BJ (cell line): ENCODE data around the gene ABO. TPM values are rescaled to one million over a fixed set of nuclear protein-coding genes. Genes with fewer than 3 reads are reported as not detected.

Experiments used
- CTCF ChIA-PET: fragments of 350-600 bp; formaldehyde crosslinking; extraction: SDS; loops from one replicate; lab custom pipeline; 2021; ENCODE audit warnings: antibody characterized with exemption, inconsistent platforms; lab: Yijun Ruan, JAX
- POLR2A ChIA-PET: fragments of 300-600 bp; sonication (Branson Sonifier 250); formaldehyde crosslinking; extraction: SDS; loops from one replicate; lab custom pipeline; 2021; ENCODE audit warnings: antibody characterized with exemption; lab: Charles Lee
- DNase-seq: peaks from one replicate; pipeline ENCODE4 v3.0.0-alpha.2; 2011; ENCODE audit warnings: low read depth
- H3K27me3 ChIP-seq: 2 replicates; pipeline ENCODE4 v1.6.0; 2011; ENCODE audit warnings: low read length; ENCODE audit not compliant: control insufficient read depth, insufficient read depth
- H3K36me3 ChIP-seq: 2 replicates; pipeline ENCODE4 v1.5.1; 2011; ENCODE audit warnings: low read length; ENCODE audit not compliant: control insufficient read depth, insufficient read depth
- H3K4me3 ChIP-seq: 2 replicates; pipeline ENCODE4 v1.5.1; 2011; ENCODE audit warnings: low read depth, mild to moderate bottlenecking, control low read depth, low read length
- polyA plus RNA-seq: library from polyadenylated mRNA; depleted of rRNA; stranded (reverse); fragments of >200 nt; gene quantifications from 2 replicates; pipeline ENCODE4 v1.2.3, GENCODE V29; 2011
- TF ChIP-seq, protein P1 (sequence below): IDR thresholded peaks from 2 replicates; pipeline ENCODE4 v1.5.1; 2011; ENCODE audit warnings: low read depth, mild to moderate bottlenecking, control low read depth, inconsistent platforms, low read length, moderate library complexity; ENCODE audit not compliant: insufficient read depth

Gene ABO
- polyA plus RNA-seq, 1 experiment, result not detected

DNA sequence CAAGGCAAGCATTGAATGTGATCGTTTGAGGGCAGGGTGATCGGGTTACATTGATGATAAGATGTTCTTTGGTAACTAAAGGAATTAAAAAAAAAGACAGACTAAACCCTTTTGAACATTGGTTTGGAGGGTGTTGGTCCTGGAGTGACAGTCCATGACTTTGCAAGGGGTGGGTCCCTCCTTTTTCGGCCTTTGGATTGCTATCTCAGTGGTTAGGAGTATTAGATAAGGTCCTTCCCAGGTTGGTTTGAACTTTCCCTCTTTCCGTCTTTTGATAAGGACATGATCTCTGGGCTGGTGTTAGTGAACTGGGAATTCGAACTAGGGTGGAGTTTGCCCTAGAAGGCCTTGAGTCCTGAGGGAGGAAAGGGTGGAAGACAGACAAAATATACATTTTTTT is 5.4 kb upstream of the ABO start:
- CTCF ChIA-PET, result interaction anchor here (1.0 kb wide), 1 partner anchor 42 kb away, joined by 3 read pairs; no protein-coding TSS in a partner anchor
- DNase-seq, result no peak
- Histone ChIP-seq H3K27me3 (peaks cover 11% of the 10 kb centered on the region), H3K36me3 (no peaks in the 10 kb centered on the region), H3K4me3 (no peak overlapping the region)
- POLR2A ChIA-PET, result no interaction called here
- TF ChIP-seq, protein P1, sequence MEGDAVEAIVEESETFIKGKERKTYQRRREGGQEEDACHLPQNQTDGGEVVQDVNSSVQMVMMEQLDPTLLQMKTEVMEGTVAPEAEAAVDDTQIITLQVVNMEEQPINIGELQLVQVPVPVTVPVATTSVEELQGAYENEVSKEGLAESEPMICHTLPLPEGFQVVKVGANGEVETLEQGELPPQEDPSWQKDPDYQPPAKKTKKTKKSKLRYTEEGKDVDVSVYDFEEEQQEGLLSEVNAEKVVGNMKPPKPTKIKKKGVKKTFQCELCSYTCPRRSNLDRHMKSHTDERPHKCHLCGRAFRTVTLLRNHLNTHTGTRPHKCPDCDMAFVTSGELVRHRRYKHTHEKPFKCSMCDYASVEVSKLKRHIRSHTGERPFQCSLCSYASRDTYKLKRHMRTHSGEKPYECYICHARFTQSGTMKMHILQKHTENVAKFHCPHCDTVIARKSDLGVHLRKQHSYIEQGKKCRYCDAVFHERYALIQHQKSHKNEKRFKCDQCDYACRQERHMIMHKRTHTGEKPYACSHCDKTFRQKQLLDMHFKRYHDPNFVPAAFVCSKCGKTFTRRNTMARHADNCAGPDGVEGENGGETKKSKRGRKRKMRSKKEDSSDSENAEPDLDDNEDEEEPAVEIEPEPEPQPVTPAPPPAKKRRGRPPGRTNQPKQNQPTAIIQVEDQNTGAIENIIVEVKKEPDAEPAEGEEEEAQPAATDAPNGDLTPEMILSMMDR, result no peak

DNA sequence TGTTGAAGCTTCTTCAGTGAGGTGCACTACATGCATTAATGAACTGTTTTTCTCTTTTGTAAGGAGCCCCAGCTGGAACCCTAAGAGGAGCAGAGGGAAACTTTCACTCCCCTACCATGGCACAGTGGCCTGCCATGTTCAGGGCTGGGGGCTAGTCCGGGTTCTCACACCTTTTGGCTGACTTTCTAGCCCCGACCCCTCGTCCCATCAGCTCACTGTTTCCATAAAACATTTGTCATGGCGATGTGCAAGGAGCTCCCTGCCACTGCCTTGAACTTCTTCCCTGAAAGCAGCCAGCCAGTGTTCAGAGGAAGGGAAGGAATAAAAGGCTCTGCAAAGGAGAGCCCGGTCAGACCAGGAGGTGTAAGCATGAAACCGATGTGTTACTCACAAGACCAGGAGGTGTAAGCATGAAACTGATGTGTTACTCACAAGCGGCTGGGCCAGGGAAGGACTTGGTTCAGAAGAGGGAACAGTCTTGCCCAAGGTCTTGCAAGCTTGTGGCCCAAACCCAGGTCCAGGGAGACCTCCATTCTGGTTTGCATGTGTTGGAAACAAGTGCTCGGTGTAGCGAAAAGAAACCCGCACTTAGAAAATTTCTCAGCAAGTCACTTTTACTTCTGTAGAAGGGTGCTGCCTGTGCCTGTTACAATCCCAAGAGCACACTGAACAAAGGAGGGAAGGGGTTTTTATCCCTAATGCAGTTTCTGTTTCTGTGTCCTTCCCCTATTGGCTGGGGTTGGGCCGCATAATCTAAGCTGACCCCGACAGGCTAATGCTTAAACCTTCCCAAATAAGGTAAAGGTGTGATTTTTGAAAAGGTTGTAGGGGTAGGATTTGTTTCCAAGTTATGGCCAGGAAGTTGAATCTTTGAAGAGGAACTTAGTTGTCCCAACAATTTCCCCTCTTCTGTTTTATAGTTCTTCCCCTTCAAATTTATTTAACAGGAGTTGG is 3.4 kb upstream of the ABO start:
- DNase-seq, result no peak
- Histone ChIP-seq H3K27me3 (peaks cover 15% of the 10 kb centered on the region), H3K4me3 (no peak overlapping the region), H3K36me3 (no peaks in the 10 kb centered on the region)
- POLR2A ChIA-PET, result no interaction called here
- CTCF ChIA-PET, result interaction anchor here (1.1 to 1.4 kb wide), 2 partner anchors 17 to 96 kb away, joined by 3 read pairs; no protein-coding TSS in a partner anchor
- TF ChIP-seq, protein P1, result no peak

DNA sequence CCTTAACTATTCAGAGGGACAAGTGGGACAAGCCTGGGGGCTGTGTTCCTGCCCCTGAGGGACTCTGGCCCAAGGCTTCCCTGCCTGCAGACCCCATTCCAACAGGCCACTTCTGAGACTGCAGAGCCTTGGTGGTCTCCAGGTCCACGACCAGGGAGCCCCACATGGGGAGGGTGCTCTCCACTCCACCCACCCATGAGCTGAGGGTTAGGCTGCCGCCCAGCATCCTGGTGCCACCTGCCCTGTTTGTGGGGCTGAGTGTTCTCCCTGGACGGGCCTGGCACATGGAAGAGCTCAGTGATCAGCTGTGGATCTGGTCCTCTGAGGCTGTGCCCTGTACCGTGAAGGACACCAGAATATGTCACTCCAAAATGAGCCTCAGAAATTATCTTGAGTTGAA is 2.5 kb upstream of the ABO start:
- no peak for DNase-seq
- Histone ChIP-seq H3K4me3 (no peak overlapping the region), H3K36me3 (no peaks in the 10 kb centered on the region), H3K27me3 (peaks cover 21% of the 10 kb centered on the region)
- ChIA-PET POLR2A (no interaction called here), CTCF (no interaction called here)
- TF ChIP-seq, protein P1, result no peak

DNA sequence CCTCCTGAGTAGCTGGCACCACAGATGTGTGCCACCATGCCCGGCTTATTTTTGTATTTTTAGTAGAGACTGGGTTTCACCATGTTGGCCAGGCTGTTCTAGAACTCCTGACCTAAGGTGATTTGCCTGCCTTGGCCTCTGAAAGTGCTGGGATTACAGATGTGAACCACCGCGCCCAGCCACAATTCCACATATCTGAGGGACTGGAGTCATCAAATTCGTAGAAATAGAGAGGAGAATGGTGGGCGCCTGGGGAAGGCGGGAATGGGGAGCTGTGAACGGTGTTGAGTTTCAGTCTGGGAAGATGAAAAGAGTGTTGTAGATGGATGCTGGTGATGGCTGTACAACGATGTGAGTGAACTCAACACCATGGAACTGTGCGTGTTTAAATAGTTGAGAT is 1.9 kb upstream of the ABO start:
- H3K27me3 ChIP-seq, result peaks cover 23% of the 10 kb centered on the region
- TF ChIP-seq, protein P1, result no peak
- no peaks in the 10 kb centered on the region for H3K36me3 ChIP-seq
- CTCF ChIA-PET, result no interaction called here
- no peak overlapping the region for H3K4me3 ChIP-seq
- POLR2A ChIA-PET, result no interaction called here
- DNase-seq, result no peak

DNA sequence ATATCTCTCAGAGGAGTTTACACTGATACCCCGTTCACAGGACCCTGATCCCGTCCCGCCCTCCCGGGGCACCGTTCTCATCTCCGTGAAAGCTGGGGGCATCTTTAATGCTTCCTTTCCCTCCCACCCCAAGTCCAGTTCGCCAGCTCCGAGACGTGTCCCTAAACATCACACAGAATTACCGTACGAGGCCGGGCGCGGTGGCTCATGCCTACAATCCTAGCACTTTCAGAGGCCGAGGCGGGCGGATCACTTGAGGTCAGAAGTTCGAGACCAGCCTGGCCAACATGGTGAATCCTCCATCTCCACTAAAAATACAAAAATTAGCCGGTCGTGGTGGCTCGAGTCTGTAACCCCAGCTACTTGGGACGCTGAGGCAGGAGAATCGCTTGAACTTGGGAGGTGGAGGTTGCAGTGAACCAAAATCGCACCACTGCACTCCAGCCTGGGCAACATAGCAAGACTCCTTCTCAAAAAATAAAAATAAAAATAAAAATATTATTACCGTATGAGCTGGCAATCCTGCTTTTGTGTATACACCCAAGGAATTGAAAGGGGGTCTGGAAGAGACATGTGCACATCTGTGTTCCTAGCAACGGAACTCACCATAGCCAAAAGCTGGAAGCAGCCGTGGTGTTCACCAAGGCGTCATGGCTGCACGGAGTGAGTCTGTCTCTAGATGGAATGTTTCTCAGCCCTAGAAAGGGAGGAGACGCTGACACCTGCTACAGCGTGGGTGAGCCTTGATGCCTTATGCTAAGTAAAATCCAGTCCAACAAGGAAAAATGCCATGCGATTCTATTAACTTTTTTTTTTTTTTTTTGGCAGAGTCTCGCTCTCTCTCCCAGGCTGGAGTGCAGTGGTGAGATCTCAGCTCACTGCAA is 1.2 kb upstream of the ABO start:
- POLR2A ChIA-PET, result no interaction called here
- CTCF ChIA-PET, result no interaction called here
- peaks cover 24% of the 10 kb centered on the region for H3K27me3 ChIP-seq
- TF ChIP-seq, protein P1, result no peak
- H3K4me3 ChIP-seq, result no peak overlapping the region
- H3K36me3 ChIP-seq, result no peaks in the 10 kb centered on the region
- DNase-seq, result no peak
